PC-3 (cell line): ENCODE measurements around the gene AFAP1L2.

Experiments used
- CTCF ChIP-seq: fragments of 300-600 bp; sonication (generic); conservative IDR thresholded peaks from 2 replicates; pipeline ENCODE4 v1.5.1; 2017; ENCODE audit warnings: antibody characterized with exemption, low read depth, mild to moderate bottlenecking, low read length
- EZH2 ChIP-seq: fragments of 300-600 bp; sonication (generic); IDR thresholded peaks from one replicate; pipeline ENCODE4 v1.6.1; 2017; ENCODE audit warnings: antibody characterized with exemption, mild to moderate bottlenecking, low read length; ENCODE audit not compliant: unreplicated experiment
- EZH2phosphoT487 ChIP-seq: fragments of 300-600 bp; sonication (generic); IDR thresholded peaks from 2 replicates; pipeline ENCODE4 v1.6.1; 2018; ENCODE audit warnings: mild to moderate bottlenecking, antibody characterized with exemption, low read length, borderline replicate concordance

- TF ChIP-seq CTCF (no peak), EZH2 (no peak), EZH2phosphoT487 (no peak)
These were observed 10.4 kb downstream of the AFAP1L2 start for GRCh38 chr10:114393886-114394285.
